GM20000 (cell line): ENCODE measurements around the gene SPANXD.
"Not testable (repeated sequence)": the region's sequence is repeated elsewhere in the genome, so short reads cannot be mapped to it uniquely, and the experiment has no call there.

Experiments
- DNase-seq: peaks from one replicate; pipeline ENCODE4 v3.0.0; 2012; ENCODE audit warnings: low spot score
- CTCF ChIP-seq: IDR thresholded peaks from 2 replicates; pipeline ENCODE4 v1.5.1; 2012; ENCODE audit warnings: mild to moderate bottlenecking, control low read depth; ENCODE audit errors: extremely low read depth, missing control alignments

Gene SPANXD

GRCh38 chrX:141698639-141699038, at the start of gene SPANXD:
Gene SPANXD, minus strand, starts transcription at chrX:141698739. Its CDS starts 334 bp downstream, at chrX:141698405.
- DNase-seq, result not testable (repeated sequence)

GRCh38 chrX:141742666-141743065, 44.1 kb upstream of the SPANXD start:
- DNase-seq, result no peak
- TF ChIP-seq CTCF, result no peak

- TF ChIP-seq CTCF, result no peak
Measured at GRCh38 chrX:141736656-141737055, 38.1 kb upstream of the SPANXD start.

GRCh38 chrX:141733371-141733770, 34.8 kb upstream of the SPANXD start:
- TF ChIP-seq CTCF, result no peak
- DNase-seq, result no peak

More at GRCh38 chrX:141736656-141737055, 38.1 kb upstream of the SPANXD start:
- no peak for DNase-seq

GRCh38 chrX:141732031-141732430, 33.5 kb upstream of the SPANXD start:
- no peak for TF ChIP-seq CTCF
- no peak for DNase-seq

- no peak for TF ChIP-seq CTCF
- DNase-seq, result no peak
Measured at GRCh38 chrX:141724186-141724585, 25.6 kb upstream of the SPANXD start.

- DNase-seq, result no peak
- TF ChIP-seq CTCF, result no peak
Measured at GRCh38 chrX:141714680-141715079, 16.1 kb upstream of the SPANXD start.

GRCh38 chrX:141701072-141701471, 2.5 kb upstream of the SPANXD start:
- no peak for DNase-seq

More at GRCh38 chrX:141701072-141701471, 2.5 kb upstream of the SPANXD start:
- no peak for TF ChIP-seq CTCF
